Neural cell (in vitro differentiated cells): Measurements from ENCODE around the gene DDX19B. TPM values are rescaled to one million over a fixed set of nuclear protein-coding genes. Genes with fewer than 3 reads are reported as not detected.
A peak's percentile ranks its signal among the peaks of the same experiment; 100 is the strongest.

ENCODE experiments used
- H2AFZ ChIP-seq: fragments of 200-600, 300-800 bp; sonication (generic), shearing (Covaris generic); 2 replicates; pipeline ENCODE4 v1.6.0; 2014; ENCODE audit warnings: low read depth, mild to moderate bottlenecking, antibody characterized with exemption, low read length, moderate library complexity
- H3F3A ChIP-seq: fragments of 200-600 bp; shearing (Covaris generic); 2 replicates; pipeline ENCODE4 v1.6.1; 2016; ENCODE audit warnings: mild to moderate bottlenecking, moderate library complexity, mixed read lengths, antibody characterized with exemption, low read length; ENCODE audit not compliant: insufficient read depth, poor library complexity, severe bottlenecking
- H3K27ac ChIP-seq: fragments of 200-600, 300-800 bp; sonication (generic), shearing (Covaris generic); 2 replicates; pipeline ENCODE4 v1.5.1; 2014; ENCODE audit warnings: mild to moderate bottlenecking, low read length, moderate library complexity
- H3K27me3 ChIP-seq: fragments of 300-800, 200-600 bp; sonication (generic), shearing (Covaris generic); 2 replicates; pipeline ENCODE4 v1.6.0; 2014; ENCODE audit warnings: mild to moderate bottlenecking, low read depth, low read length, moderate library complexity; ENCODE audit not compliant: insufficient read depth
- H3K36me3 ChIP-seq: fragments of 300-800, 200-600 bp; sonication (generic), shearing (Covaris generic); 2 replicates; pipeline ENCODE4 v1.5.1; 2014; ENCODE audit warnings: mild to moderate bottlenecking, antibody characterized with exemption, low read length, moderate library complexity; ENCODE audit not compliant: insufficient read depth
- H3K4me2 ChIP-seq: fragments of 300-800, 200-600 bp; sonication (generic), shearing (Covaris generic); 2 replicates; pipeline ENCODE4 v1.6.0; 2014; ENCODE audit warnings: mild to moderate bottlenecking, low read length
- H3K4me3 ChIP-seq: fragments of 300-800, 200-600 bp; sonication (generic), shearing (Covaris generic); 2 replicates; pipeline ENCODE4 v1.5.1; 2014; ENCODE audit warnings: mild to moderate bottlenecking, low read length, moderate library complexity
- H3K79me2 ChIP-seq: fragments of 200-600 bp; shearing (Covaris generic); replicated peaks from 2 replicates; pipeline ENCODE4 v1.6.0; 2014; ENCODE audit warnings: mild to moderate bottlenecking, low read length, moderate library complexity; ENCODE audit not compliant: insufficient read depth
- H3K9ac ChIP-seq: fragments of 300-800, 200-600 bp; sonication (generic), shearing (Covaris generic); 2 replicates; pipeline ENCODE4 v1.6.1; 2016; ENCODE audit warnings: mild to moderate bottlenecking, low read length, mixed read lengths
- H3K9me2 ChIP-seq: fragments of 200-600 bp; shearing (Covaris generic); 2 replicates; pipeline ENCODE4 v1.6.1; 2016; ENCODE audit warnings: mild to moderate bottlenecking, low read length, mixed read lengths; ENCODE audit not compliant: insufficient read depth
- H3K9me3 ChIP-seq: fragments of 200-600, 300-800 bp; sonication (generic), shearing (Covaris generic); 2 replicates; pipeline ENCODE4 v1.6.1; 2016; ENCODE audit warnings: mild to moderate bottlenecking, mixed run types, low read length, moderate library complexity, mixed read lengths
- H4K20me1 ChIP-seq: fragments of 200-600 bp; shearing (Covaris generic); 2 replicates; pipeline ENCODE4 v1.6.1; 2016; ENCODE audit warnings: mild to moderate bottlenecking, mixed run types; ENCODE audit not compliant: insufficient read depth
- CTCF ChIP-seq: fragments of 450-650 bp; IDR thresholded peaks from 2 replicates; pipeline ENCODE4 v1.5.1; 2014; ENCODE audit warnings: antibody characterized with exemption, mild to moderate bottlenecking, moderate library complexity; ENCODE audit not compliant: poor library complexity, severe bottlenecking
- EP300 ChIP-seq: fragments of 450-650 bp; conservative IDR thresholded peaks from 2 replicates; pipeline ENCODE4 v1.6.1; 2014; ENCODE audit warnings: antibody characterized with exemption, mild to moderate bottlenecking, moderate library complexity; ENCODE audit not compliant: poor library complexity, severe bottlenecking
- EZH2 ChIP-seq: fragments of 200-600, 300-800 bp; shearing (Covaris generic), sonication (generic); IDR thresholded peaks from 2 replicates; pipeline ENCODE4 v1.6.1; 2014; ENCODE audit warnings: antibody characterized with exemption, low read length, borderline replicate concordance, mild to moderate bottlenecking; ENCODE audit not compliant: insufficient read depth, poor library complexity, severe bottlenecking
- MXI1 ChIP-seq: fragments of 450-650 bp; conservative IDR thresholded peaks from 2 replicates; pipeline ENCODE4 v1.6.1; 2014; ENCODE audit warnings: antibody characterized with exemption, mild to moderate bottlenecking; ENCODE audit not compliant: poor library complexity, severe bottlenecking
- POLR2AphosphoS5 ChIP-seq: IDR thresholded peaks from 2 replicates; pipeline ENCODE4 v1.6.1; 2012
- RAD21 ChIP-seq: fragments of 450-650 bp; conservative IDR thresholded peaks from 2 replicates; pipeline ENCODE4 v1.6.1; 2014; ENCODE audit warnings: antibody characterized with exemption, mild to moderate bottlenecking, moderate library complexity
- REST ChIP-seq: IDR thresholded peaks from 2 replicates; pipeline ENCODE4 v1.6.1; 2012; ENCODE audit warnings: borderline replicate concordance
- SMC3 ChIP-seq: fragments of 450-650 bp; conservative IDR thresholded peaks from 2 replicates; pipeline ENCODE4 v1.6.1; 2014; ENCODE audit warnings: antibody characterized with exemption, mild to moderate bottlenecking, moderate library complexity; ENCODE audit not compliant: poor library complexity
- TAF1 ChIP-seq: IDR thresholded peaks from 2 replicates; pipeline ENCODE4 v1.6.1; 2012; ENCODE audit warnings: low read depth
- polyA plus RNA-seq: library from polyadenylated mRNA; depleted of rRNA; stranded (reverse); fragments of >200 nt; gene quantifications from 2 replicates; pipeline ENCODE4 v1.2.3, GENCODE V29; 2014

The DDX19B gene
- polyA plus RNA-seq, 1 donor from 2014 or later = 47.8 TPM

- peaks cover 5% of the 10 kb centered on the region for H3F3A ChIP-seq
- H3K79me2 ChIP-seq = no peaks in the 10 kb centered on the region
- H4K20me1 ChIP-seq = no peaks in the 10 kb centered on the region
- TF ChIP-seq REST (no peak), EZH2 (no peak), SMC3 (no peak), RAD21 (no peak), TAF1 (no peak), CTCF (no peak), EP300 (no peak), POLR2AphosphoS5 (no peak), MXI1 (no peak)
- H3K27me3 ChIP-seq = no peaks in the 10 kb centered on the region
- H3K36me3 ChIP-seq = no peaks in the 10 kb centered on the region
- no peaks in the 10 kb centered on the region for H3K9me3 ChIP-seq
- no peaks in the 10 kb centered on the region for H3K9me2 ChIP-seq
- H3K4me3 ChIP-seq = no peak overlapping the region
- no peak overlapping the region for H3K4me2 ChIP-seq
- no peak overlapping the region for H2AFZ ChIP-seq
- H3K27ac ChIP-seq = no peak overlapping the region
- no peak overlapping the region for H3K9ac ChIP-seq
These were observed 78.8 kb downstream of the DDX19B start for GRCh38 chr16:70377782-70378181.

- Histone ChIP-seq H3K4me2 (no peak overlapping the region), H3K9me3 (no peaks in the 10 kb centered on the region), H3K27me3 (no peaks in the 10 kb centered on the region), H4K20me1 (no peaks in the 10 kb centered on the region), H3K79me2 (no peaks in the 10 kb centered on the region), H3K36me3 (no peaks in the 10 kb centered on the region), H3K9me2 (no peaks in the 10 kb centered on the region), H3K27ac (no peak overlapping the region), H3K4me3 (peak overlapping the region; percentile 80), H2AFZ (no peak overlapping the region), H3K9ac (no peak overlapping the region), H3F3A (peaks cover 5% of the 10 kb centered on the region)
- TF ChIP-seq RAD21 (no peak), EZH2 (no peak), REST (no peak), POLR2AphosphoS5 (no peak), MXI1 (no peak), SMC3 (no peak)
These were observed 80.0 kb downstream of the DDX19B start for GRCh38 chr16:70378869-70379493.
